Activated B cell treated with CpG ODN at 0.5 μM for 24 hours (primary cell): ENCODE data around the gene PLEKHA3. TPM values are rescaled to one million over a fixed set of nuclear protein-coding genes. Genes with fewer than 3 reads are reported as not detected.
"Not testable (repeated sequence)": the region's sequence is repeated elsewhere in the genome, so short reads cannot be mapped to it uniquely, and the experiment has no call there.

ENCODE experiments used
- ATAC-seq: fragments of 200-7000 bp; cut with Tn5 transposase; one replicate; pipeline ENCODE4 v1.10.0; 2021; ENCODE audit warnings: low read depth, mild to moderate bottlenecking, moderate library complexity
- CTCF ChIA-PET: fragments of 350-600 bp; sonication (Branson Sonifier 250); formaldehyde crosslinking; loops from one replicate; lab custom pipeline; 2021; ENCODE audit warnings: antibody characterized with exemption; lab: Charles Lee
- POLR2A ChIA-PET: fragments of 350-600 bp; sonication (Branson Sonifier 250); formaldehyde crosslinking; loops from one replicate; lab custom pipeline; 2021; ENCODE audit warnings: antibody characterized with exemption; lab: Charles Lee
- DNase-seq: peaks from one replicate; pipeline ENCODE4 v3.0.0; 2022
- H3K27ac Mint-ChIP-seq: one replicate; pipeline ENCODE4 v1.8.0; 2020; ENCODE audit warnings: mixed read lengths
- H3K27me3 Mint-ChIP-seq: one replicate; pipeline ENCODE4 v1.8.0; 2021; ENCODE audit warnings: mixed read lengths
- H3K36me3 Mint-ChIP-seq: one replicate; pipeline ENCODE4 v1.8.0; 2021; ENCODE audit warnings: low read depth, mixed read lengths
- H3K4me1 Mint-ChIP-seq: one replicate; pipeline ENCODE4 v1.8.0; 2021; ENCODE audit warnings: mixed read lengths
- H3K4me3 Mint-ChIP-seq: one replicate; pipeline ENCODE4 v1.8.0; 2020; ENCODE audit warnings: mild to moderate bottlenecking, mixed read lengths
- H3K9me3 Mint-ChIP-seq: one replicate; pipeline ENCODE4 v1.8.0; 2020; ENCODE audit warnings: mixed read lengths
- CTCF ChIP-seq: fragments of 200-600 bp; IDR thresholded peaks from one replicate; pipeline ENCODE4 v1.8.0; 2022; ENCODE audit warnings: antibody characterized with exemption, mild to moderate bottlenecking
- intact Hi-C: fragments of 100-400 bp; cut with micrococcal nuclease; formaldehyde crosslinking; loops from one replicate; pipeline ENCODE4 v1.15.1; 2024
- total RNA-seq: library from RNA; stranded (reverse); gene quantifications from 2 replicates; pipeline ENCODE4 v1.2.3, GENCODE V29; 2022

Gene PLEKHA3
- total RNA-seq, 1 donor from 2014 or later: 29.6 TPM

- peaks cover 40% of the 10 kb centered on the region for H3K4me1 Mint-ChIP-seq
- peak overlapping the region; percentile 93 for H3K4me3 Mint-ChIP-seq
- POLR2A ChIA-PET: interaction anchor here (0.9 to 1.1 kb wide), 3 partner anchors 41 to 118 kb away, joined by 3 read pairs; partner anchors contain the start of genes PJVK and PRKRA
- no peaks in the 10 kb centered on the region for H3K27me3 Mint-ChIP-seq
- CTCF ChIA-PET: no interaction called here
- no peak for ATAC-seq
- H3K9me3 Mint-ChIP-seq: no peaks in the 10 kb centered on the region
- H3K36me3 Mint-ChIP-seq: peaks cover 31% of the 10 kb centered on the region
- no peak for DNase-seq
- peak overlapping the region; percentile 84 for H3K27ac Mint-ChIP-seq
- intact Hi-C loops: loop anchor here (1.0 to 2.0 kb wide), 5 partner anchors 8 to 109 kb away; partner anchors contain the start of genes PJVK, PLEKHA3 and PRKRA
- no peak for TF ChIP-seq CTCF
These were observed 43.4 kb downstream of the PLEKHA3 start for GRCh38 chr2:178523596-178524134.

GRCh38 chr2:178525010-178525409 lies 44.8 kb downstream of the PLEKHA3 start:
- CTCF ChIA-PET, DNase-seq, ATAC-seq, intact Hi-C loops, POLR2A ChIA-PET, H3K4me3 Mint-ChIP-seq, H3K9me3 Mint-ChIP-seq, H3K27ac Mint-ChIP-seq, H3K27me3 Mint-ChIP-seq: not testable (repeated sequence)
- peaks cover 35% of the 10 kb centered on the region for H3K36me3 Mint-ChIP-seq
- H3K4me1 Mint-ChIP-seq: peaks cover 54% of the 10 kb centered on the region

- POLR2A ChIA-PET, H3K9me3 Mint-ChIP-seq, ATAC-seq, DNase-seq, H3K27ac Mint-ChIP-seq, H3K4me3 Mint-ChIP-seq, intact Hi-C loops, CTCF ChIA-PET, H3K27me3 Mint-ChIP-seq: not testable (repeated sequence)
- peaks cover 58% of the 10 kb centered on the region for H3K4me1 Mint-ChIP-seq
- H3K36me3 Mint-ChIP-seq: peaks cover 35% of the 10 kb centered on the region
These were observed 45.2 kb downstream of the PLEKHA3 start for GRCh38 chr2:178525460-178525859.

- no peak for DNase-seq
- TF ChIP-seq CTCF: no peak
- Mint-ChIP-seq H3K36me3 (peaks cover 41% of the 10 kb centered on the region), H3K9me3 (no peaks in the 10 kb centered on the region), H3K27ac (no peak overlapping the region), H3K27me3 (no peaks in the 10 kb centered on the region), H3K4me3 (no peak overlapping the region), H3K4me1 (peaks cover 66% of the 10 kb centered on the region)
- intact Hi-C loops: no loop called here
- ChIA-PET POLR2A (no interaction called here), CTCF (no interaction called here)
- ATAC-seq: no peak
These were observed 46.0 kb downstream of the PLEKHA3 start for GRCh38 chr2:178526256-178526655.

GRCh38 chr2:178527592-178527991 lies 47.3 kb downstream of the PLEKHA3 start:
- H3K4me3 Mint-ChIP-seq: no peak overlapping the region
- CTCF ChIA-PET: no interaction called here
- peaks cover 74% of the 10 kb centered on the region for H3K4me1 Mint-ChIP-seq
- POLR2A ChIA-PET: interaction anchor here (0.6 kb wide), 1 partner anchor 56 kb away, joined by 3 read pairs; no protein-coding TSS in a partner anchor
- TF ChIP-seq CTCF: no peak
- no peaks in the 10 kb centered on the region for H3K9me3 Mint-ChIP-seq
- peak overlapping the region; percentile 18 for H3K27ac Mint-ChIP-seq
- peaks cover 51% of the 10 kb centered on the region for H3K36me3 Mint-ChIP-seq
- H3K27me3 Mint-ChIP-seq: no peaks in the 10 kb centered on the region
- DNase-seq (no peak), ATAC-seq (no peak)
- intact Hi-C loops: no loop called here

GRCh38 chr2:178528647-178529046 lies 48.4 kb downstream of the PLEKHA3 start:
- Mint-ChIP-seq H3K4me1 (peaks cover 67% of the 10 kb centered on the region), H3K27ac (peak overlapping the region; percentile 91), H3K9me3 (no peaks in the 10 kb centered on the region), H3K36me3 (peaks cover 51% of the 10 kb centered on the region), H3K27me3 (no peaks in the 10 kb centered on the region), H3K4me3 (peak overlapping the region; percentile 39)
- ATAC-seq: no peak
- no peak for TF ChIP-seq CTCF
- POLR2A ChIA-PET: interaction anchor here (3.1 kb wide), 1 partner anchor 78 kb away, joined by 20 read pairs; the partner anchor contains the start of genes PJVK and PRKRA
- intact Hi-C loops: no loop called here
- no peak for DNase-seq
- CTCF ChIA-PET: no interaction called here
